ENCODE results near the gene GDF2. TPM values are rescaled to one million over a fixed set of nuclear protein-coding genes. Genes with fewer than 3 reads are reported as not detected.

Gene GDF2
- total RNA-seq, 4 donors from 2014 or later, result not detected

GRCh38 chr10:47283101-47283630 lies 39.1 kb upstream of the GDF2 start:
- Histone ChIP-seq H3K4me3 (no peak overlapping the region), H3K27ac (no peak overlapping the region), H3K4me1 (peaks cover 0 to 7% (median 0%) of the 10 kb centered on the region in 4 donors), H3K27me3 (no peaks in the 10 kb centered on the region), H3K9me3 (no peaks in the 10 kb centered on the region), H3K36me3 (no peaks in the 10 kb centered on the region)
- TF ChIP-seq CTCF (IDR thresholded peaks at IDR 0.05) (no peak), POLR2A (IDR thresholded peaks at IDR 0.05) (no peak)
- no peak for DNase-seq

DNA sequence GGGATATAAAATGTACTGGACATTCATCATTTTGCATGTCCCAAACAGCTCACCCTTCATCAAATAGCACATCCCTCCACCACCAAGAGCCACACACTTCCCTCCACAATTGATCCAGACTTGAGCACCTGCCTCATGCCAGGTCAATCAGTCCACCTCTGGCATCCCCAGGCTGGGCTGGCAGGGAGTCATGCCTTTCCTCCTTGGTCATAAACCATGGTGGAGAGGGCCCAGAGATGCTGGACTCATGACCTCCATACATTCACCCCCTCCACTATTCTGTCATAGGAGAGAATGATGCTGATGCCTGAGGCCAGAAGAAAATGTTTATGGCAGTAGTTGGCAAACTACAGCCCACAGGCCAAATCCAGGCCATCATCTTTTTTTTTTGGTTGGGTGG lies 38.4 kb upstream of the GDF2 start:
- Histone ChIP-seq H3K36me3 (no peaks in the 10 kb centered on the region), H3K4me3 (no peak overlapping the region), H3K9me3 (no peaks in the 10 kb centered on the region), H3K27me3 (no peaks in the 10 kb centered on the region), H3K4me1 (peaks cover 0 to under 1% (median 0%) of the 10 kb centered on the region in 4 donors), H3K27ac (no peak overlapping the region)
- no peak for TF ChIP-seq CTCF (IDR thresholded peaks at IDR 0.05)
- no peak for TF ChIP-seq POLR2A (IDR thresholded peaks at IDR 0.05)
- DNase-seq, result no peak

DNA sequence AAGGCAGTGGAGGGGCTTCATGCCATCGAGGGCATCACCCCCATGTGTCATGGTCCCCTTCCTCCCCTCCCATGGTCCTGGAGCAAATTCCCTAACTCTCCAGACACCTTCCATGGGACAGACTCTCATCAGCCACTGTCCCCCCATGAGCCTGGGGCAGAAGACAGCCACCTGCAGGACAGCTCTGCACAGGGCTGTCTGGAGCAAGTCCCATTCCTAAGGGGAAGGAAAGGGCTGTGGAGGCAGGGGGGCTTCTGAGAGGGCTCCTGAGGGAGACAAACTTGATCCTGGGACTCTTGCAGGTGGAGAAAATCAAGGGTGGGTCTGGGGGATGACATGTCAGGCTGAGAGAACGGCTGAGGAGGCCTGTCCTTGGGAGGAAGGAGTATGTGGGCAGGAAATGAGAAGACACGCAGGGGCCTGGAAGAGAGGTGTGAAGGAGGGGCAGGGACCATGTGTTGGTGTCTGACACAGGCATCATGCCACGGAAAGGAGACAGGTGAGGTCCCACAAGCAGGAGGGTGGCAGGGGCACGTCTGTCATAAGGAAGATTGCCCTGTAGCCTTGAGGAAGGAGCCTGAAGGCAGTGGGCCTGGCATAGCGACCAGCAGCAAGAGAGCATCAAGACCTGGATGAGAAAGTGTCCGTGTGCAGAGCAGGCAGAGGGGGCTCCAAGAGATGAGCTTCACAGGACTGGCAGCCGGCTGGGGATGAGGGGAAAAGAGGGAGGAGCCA lies 36.7 kb upstream of the GDF2 start:
- H3K27me3 ChIP-seq, result no peaks in the 10 kb centered on the region
- H3K4me3 ChIP-seq, result no peak overlapping the region
- no peak for DNase-seq
- no peak overlapping the region for H3K27ac ChIP-seq
- no peaks in the 10 kb centered on the region for H3K9me3 ChIP-seq
- no peaks in the 10 kb centered on the region for H3K36me3 ChIP-seq
- TF ChIP-seq POLR2A (IDR thresholded peaks at IDR 0.05) (no peak), CTCF (IDR thresholded peaks at IDR 0.05) (no peak)
- H3K4me1 ChIP-seq, result no peaks in the 10 kb centered on the region

- Histone ChIP-seq H3K9me3 (no peaks in the 10 kb centered on the region), H3K4me1 (no peaks in the 10 kb centered on the region), H3K27ac (no peak overlapping the region), H3K4me3 (no peak overlapping the region), H3K36me3 (no peaks in the 10 kb centered on the region), H3K27me3 (no peaks in the 10 kb centered on the region)
- TF ChIP-seq CTCF (IDR thresholded peaks at IDR 0.05) (no peak), POLR2A (IDR thresholded peaks at IDR 0.05) (no peak)
- no peak for DNase-seq
Measured at GRCh38 chr10:47286116-47286505, 36.1 kb upstream of the GDF2 start.

DNA sequence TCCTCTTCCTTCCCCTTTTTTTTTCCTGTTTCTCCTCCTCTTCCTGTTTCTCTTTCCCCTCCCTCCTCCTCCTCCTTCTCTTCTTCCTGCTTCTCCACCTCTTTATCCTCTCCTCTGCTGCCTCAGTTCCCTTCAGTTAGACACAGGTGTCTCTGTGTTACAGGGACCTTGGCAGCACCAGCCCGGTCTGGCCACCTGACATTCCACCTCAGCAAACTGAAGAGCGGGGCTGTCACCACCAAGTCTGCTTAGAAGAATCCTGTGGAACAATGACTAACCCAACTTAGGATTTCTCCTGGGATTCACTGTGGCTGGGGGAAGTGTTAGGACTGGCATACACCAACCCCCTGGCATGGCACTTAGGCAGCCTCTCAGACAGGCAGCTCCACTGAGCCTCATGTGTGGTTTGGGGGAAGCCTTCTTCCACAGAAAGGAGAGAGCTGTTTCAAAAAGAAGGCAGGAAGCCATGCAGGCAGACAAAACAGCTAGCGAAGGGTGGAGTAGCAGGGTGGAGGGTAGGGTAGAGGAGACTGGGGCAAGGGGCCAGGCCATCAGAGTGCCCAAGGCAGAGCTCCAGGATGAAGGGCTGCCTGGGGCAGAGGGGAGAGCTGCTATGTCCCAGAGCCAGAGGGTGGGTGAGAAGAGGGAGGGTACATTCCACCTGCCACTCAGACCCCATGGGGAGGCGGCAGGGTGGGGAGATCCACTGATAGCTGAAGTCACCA lies 35.5 kb upstream of the GDF2 start:
- Histone ChIP-seq H3K9me3 (no peaks in the 10 kb centered on the region), H3K27me3 (no peaks in the 10 kb centered on the region), H3K36me3 (no peaks in the 10 kb centered on the region), H3K4me3 (no peak overlapping the region), H3K4me1 (no peaks in the 10 kb centered on the region), H3K27ac (no peak overlapping the region)
- DNase-seq, result no peak
- no peak for TF ChIP-seq POLR2A (IDR thresholded peaks at IDR 0.05)
- TF ChIP-seq CTCF (IDR thresholded peaks at IDR 0.05), result no peak
